HepG2 (cell line): ENCODE data around the gene ETFB. TPM values are rescaled to one million over a fixed set of nuclear protein-coding genes. Genes with fewer than 3 reads are reported as not detected.

ENCODE experiments used
- ADNP ChIP-seq: sonication (generic); formaldehyde crosslinking; IDR thresholded peaks from 2 replicates; pipeline ENCODE4 v1.4.0; 2020; ENCODE audit warnings: missing genetic modification reagents
- BRCA1 ChIP-seq: sonication (generic); formaldehyde crosslinking; IDR thresholded peaks from 2 replicates; pipeline ENCODE4 v1.4.0; 2020; ENCODE audit warnings: missing genetic modification reagents
- CERS6 ChIP-seq: sonication (generic); formaldehyde crosslinking; IDR thresholded peaks from 2 replicates; pipeline ENCODE4 v1.5.0; 2020; ENCODE audit warnings: missing genetic modification reagents
- GABPB1 ChIP-seq: IDR thresholded peaks from 2 replicates; pipeline ENCODE4 v1.6.1; 2016; ENCODE audit warnings: mild to moderate bottlenecking, missing genetic modification reagents, moderate library complexity, missing compliant biosample characterization
- GATAD2A ChIP-seq: IDR thresholded peaks from 2 replicates; pipeline ENCODE4 v1.6.1; 2016
- HNRNPLL ChIP-seq: fragments of 200-400 bp; formaldehyde crosslinking; IDR thresholded peaks from 2 replicates; pipeline ENCODE4 v1.6.1; 2017; ENCODE audit warnings: mild to moderate bottlenecking, low read depth, low read length; ENCODE audit not compliant: poor library complexity, severe bottlenecking
- HOXA9 ChIP-seq: sonication (generic); formaldehyde crosslinking; IDR thresholded peaks from 2 replicates; pipeline ENCODE4 v1.8.1; 2022; ENCODE audit warnings: missing genetic modification reagents, mild to moderate bottlenecking, moderate library complexity, borderline replicate concordance
- MEIS2 ChIP-seq: sonication (generic); formaldehyde crosslinking; IDR thresholded peaks from 2 replicates; pipeline ENCODE4 v1.9.0; 2021; ENCODE audit warnings: mild to moderate bottlenecking, missing genetic modification reagents
- MIER2 ChIP-seq: IDR thresholded peaks from 2 replicates; pipeline ENCODE4 v1.6.1; 2016; ENCODE audit warnings: missing biosample characterization, missing genetic modification reagents
- NBN ChIP-seq: fragments of 450-650 bp; conservative IDR thresholded peaks from 2 replicates; pipeline ENCODE4 v1.6.1; 2017
- NFRKB ChIP-seq: fragments of 450-650 bp; IDR thresholded peaks from 2 replicates; pipeline ENCODE4 v1.6.1; 2017
- POLR2AphosphoS2 ChIP-seq: IDR thresholded peaks from 2 replicates; pipeline ENCODE4 v1.6.1; 2011; ENCODE audit warnings: low read depth, low read length, improper control_type of control experiment
- POLR2G ChIP-seq: fragments of 200-400 bp; formaldehyde crosslinking; IDR thresholded peaks from 2 replicates; pipeline ENCODE4 v1.6.1; 2018; ENCODE audit warnings: mild to moderate bottlenecking, low read depth, low read length, moderate library complexity
- PTBP1 ChIP-seq: fragments of 200-400 bp; formaldehyde crosslinking; IDR thresholded peaks from 2 replicates; pipeline ENCODE4 v1.6.1; 2018; ENCODE audit warnings: low read length, low read depth; ENCODE audit not compliant: poor library complexity, severe bottlenecking
- RARG ChIP-seq: sonication (generic); formaldehyde crosslinking; IDR thresholded peaks from 2 replicates; pipeline ENCODE4 v1.4.0; 2020; ENCODE audit warnings: low read depth, mild to moderate bottlenecking, missing genetic modification reagents
- SIX1 ChIP-seq: sonication (generic); formaldehyde crosslinking; IDR thresholded peaks from 2 replicates; pipeline ENCODE4 v1.4.0; 2020; ENCODE audit warnings: missing genetic modification reagents, borderline replicate concordance
- SPEN ChIP-seq: sonication (generic); formaldehyde crosslinking; IDR thresholded peaks from 2 replicates; pipeline ENCODE4 v1.5.1; 2020; ENCODE audit warnings: low read depth, mild to moderate bottlenecking, missing genetic modification reagents
- ZBTB8A ChIP-seq: sonication (generic); formaldehyde crosslinking; IDR thresholded peaks from 2 replicates; pipeline ENCODE4 v1.4.0; 2020; ENCODE audit warnings: mild to moderate bottlenecking, low read depth, missing genetic modification reagents, borderline replicate concordance
- ZC3H13 ChIP-seq: sonication (generic); formaldehyde crosslinking; IDR thresholded peaks from 2 replicates; pipeline ENCODE4 v1.8.1; 2023; ENCODE audit warnings: mild to moderate bottlenecking, missing genetic modification reagents, moderate library complexity
- ZNF225 ChIP-seq: sonication (generic); formaldehyde crosslinking; IDR thresholded peaks from 2 replicates; pipeline ENCODE4 v1.4.0; 2020; ENCODE audit warnings: mild to moderate bottlenecking, missing genetic modification reagents
- ZNF256 ChIP-seq: sonication (generic); formaldehyde crosslinking; conservative IDR thresholded peaks from 2 replicates; pipeline ENCODE4 v1.4.0; 2020; ENCODE audit warnings: missing genetic modification reagents
- ZNF264 ChIP-seq: sonication (generic); formaldehyde crosslinking; IDR thresholded peaks from 2 replicates; pipeline ENCODE4 v1.4.0; 2020; ENCODE audit warnings: missing genetic modification reagents
- ZNF282 ChIP-seq: fragments of 450-650 bp; IDR thresholded peaks from 2 replicates; pipeline ENCODE4 v1.6.1; 2018; ENCODE audit not compliant: partially characterized antibody
- ZNF513 ChIP-seq: sonication (generic); formaldehyde crosslinking; conservative IDR thresholded peaks from 2 replicates; pipeline ENCODE4 v1.5.0; 2020; ENCODE audit warnings: missing genetic modification reagents
- polyA plus RNA-seq, 8 experiments: library from polyadenylated mRNA; depleted of rRNA in 3 of 8; stranded (reverse) in 7 of 8; unstranded in 1 of 8; fragments of >200 nt; fragmentation: Illumina TruSeq in 4 of 8; extraction: Trizol in 4 of 8; gene quantifications; 2 replicates each; pipeline versions ENCODE4 v1.2.1 to v1.2.3, GENCODE V29; 2011 to 2016; ENCODE audit warnings: low read depth in 4 of 8, missing spikeins in 1 of 8, mixed read lengths in 1 of 8; ENCODE audit not compliant: insufficient read depth in 1 of 8
- total RNA-seq, 5 experiments: library from RNA; depleted of rRNA; stranded (reverse); fragments of >200 nt; fragmentation: Illumina TruSeq; extraction: Trizol; gene quantifications; 2 replicates each; pipeline ENCODE4 v1.2.3, GENCODE V29; 2016; ENCODE audit warnings: low read depth in 1 of 5
- TF ChIP-seq, protein P1 (sequence below): sonication (generic); formaldehyde crosslinking; IDR thresholded peaks from 2 replicates; pipeline ENCODE4 v1.5.0; 2020; ENCODE audit warnings: missing genetic modification reagents
- TF ChIP-seq, protein P2 (sequence below), 2 experiments: sonication (generic) in 1 of 2; formaldehyde crosslinking in 1 of 2; IDR thresholded peaks; 2 replicates each; pipeline versions ENCODE4 v1.4.0 to v1.6.1; 2018 to 2020; ENCODE audit warnings: missing genetic modification reagents in 2 of 2, borderline replicate concordance in 1 of 2, low read depth in 1 of 2, mild to moderate bottlenecking in 1 of 2, missing biosample characterization in 1 of 2

ETFB gene
- total and polyA plus RNA-seq, 2 of the 13 experiments (the other 11 are each of a cell fraction or from before 2014, with no cell fraction given) = 678 to 1,314 TPM

- TF ChIP-seq HNRNPLL = peak; percentile 1
- TF ChIP-seq ADNP (CRISPR knock-in tag) = no peak
- 0 out of 2 replicates have a peak, but pooled peaks have one; percentile 4 for TF ChIP-seq SIX1 (CRISPR knock-in tag)
- no peak for TF ChIP-seq ZBTB8A (CRISPR knock-in tag)
- no peak for TF ChIP-seq GATAD2A (CRISPR knock-in tag)
- no peak for TF ChIP-seq GABPB1 (CRISPR knock-in tag)
- TF ChIP-seq ZNF225 (CRISPR knock-in tag) = no peak
- TF ChIP-seq ZNF513 = no peak
- no peak; the same call in 1 of the 2 replicates for TF ChIP-seq RARG
- TF ChIP-seq HOXA9 (CRISPR knock-in tag) = no peak
- TF ChIP-seq BRCA1 (CRISPR knock-in tag) = peak; percentile 56; the same call in 1 of the 2 replicates
- TF ChIP-seq MEIS2 = peak; percentile 55; the same call in 1 of the 2 replicates
- no peak for TF ChIP-seq MIER2 (CRISPR knock-in tag)
- TF ChIP-seq, protein P1, sequence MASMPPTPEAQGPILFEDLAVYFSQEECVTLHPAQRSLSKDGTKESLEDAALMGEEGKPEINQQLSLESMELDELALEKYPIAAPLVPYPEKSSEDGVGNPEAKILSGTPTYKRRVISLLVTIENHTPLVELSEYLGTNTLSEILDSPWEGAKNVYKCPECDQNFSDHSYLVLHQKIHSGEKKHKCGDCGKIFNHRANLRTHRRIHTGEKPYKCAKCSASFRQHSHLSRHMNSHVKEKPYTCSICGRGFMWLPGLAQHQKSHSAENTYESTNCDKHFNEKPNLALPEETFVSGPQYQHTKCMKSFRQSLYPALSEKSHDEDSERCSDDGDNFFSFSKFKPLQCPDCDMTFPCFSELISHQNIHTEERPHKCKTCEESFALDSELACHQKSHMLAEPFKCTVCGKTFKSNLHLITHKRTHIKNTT (CRISPR knock-in tag) = no peak
- TF ChIP-seq, protein P2, sequence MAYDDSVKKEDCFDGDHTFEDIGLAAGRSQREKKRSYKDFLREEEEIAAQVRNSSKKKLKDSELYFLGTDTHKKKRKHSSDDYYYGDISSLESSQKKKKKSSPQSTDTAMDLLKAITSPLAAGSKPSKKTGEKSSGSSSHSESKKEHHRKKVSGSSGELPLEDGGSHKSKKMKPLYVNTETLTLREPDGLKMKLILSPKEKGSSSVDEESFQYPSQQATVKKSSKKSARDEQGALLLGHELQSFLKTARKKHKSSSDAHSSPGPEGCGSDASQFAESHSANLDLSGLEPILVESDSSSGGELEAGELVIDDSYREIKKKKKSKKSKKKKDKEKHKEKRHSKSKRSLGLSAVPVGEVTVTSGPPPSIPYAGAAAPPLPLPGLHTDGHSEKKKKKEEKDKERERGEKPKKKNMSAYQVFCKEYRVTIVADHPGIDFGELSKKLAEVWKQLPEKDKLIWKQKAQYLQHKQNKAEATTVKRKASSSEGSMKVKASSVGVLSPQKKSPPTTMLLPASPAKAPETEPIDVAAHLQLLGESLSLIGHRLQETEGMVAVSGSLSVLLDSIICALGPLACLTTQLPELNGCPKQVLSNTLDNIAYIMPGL (CRISPR knock-in tag; IDR thresholded peaks at IDR 0.05; ENCODE audit: borderline replicate concordance in 1 of 2, low read depth in 1 of 2) = no peak
- peak; percentile 5 for TF ChIP-seq PTBP1
- 0 out of 2 replicates have a peak, but pooled peaks have one; percentile 77 for TF ChIP-seq ZNF256 (CRISPR knock-in tag)
- TF ChIP-seq SPEN = no peak
- TF ChIP-seq ZNF282 = no peak
- TF ChIP-seq ZC3H13 (CRISPR knock-in tag) = no peak
- TF ChIP-seq CERS6 = no peak
- no peak for TF ChIP-seq NFRKB
- no peak for TF ChIP-seq POLR2AphosphoS2
- peak; percentile 83; the same call in 1 of the 2 replicates for TF ChIP-seq POLR2G
- no peak for TF ChIP-seq NBN
- peak; percentile 70 for TF ChIP-seq ZNF264 (CRISPR knock-in tag)
Measured at GRCh38 chr19:51367255-51367564, 1.0 kb upstream of the ETFB start (continued).
